PC-3 (cell line): ENCODE results near the gene FAM177A1. TPM values are rescaled to one million over a fixed set of nuclear protein-coding genes. Genes with fewer than 3 reads are reported as not detected.

Experiments used
- ATAC-seq: fragments of 200-7000 bp; cut with Tn5 transposase; 2 replicates; pipeline ENCODE4 v1.9.1; 2020; ENCODE audit warnings: mild to moderate bottlenecking, moderate library complexity
- BruUV-seq: library from RNA; stranded (reverse); fragments of 400-500 nt; replicated peaks from 2 replicates; lab custom pipeline; 2021; lab: Mats Ljungman, UMichigan
- CTCF ChIA-PET: fragments of 300-600 bp; sonication (Branson Sonifier 250); formaldehyde crosslinking; loops from one replicate; lab custom pipeline; 2022; ENCODE audit warnings: antibody characterized with exemption; lab: Charles Lee
- POLR2A ChIA-PET: fragments of 300-600 bp; sonication (Branson Sonifier 250); formaldehyde crosslinking; loops from one replicate; lab custom pipeline; 2022; ENCODE audit warnings: antibody characterized with exemption; ENCODE audit not compliant: unreplicated experiment; lab: Charles Lee
- DNase-seq: peaks from one replicate; pipeline ENCODE4 v3.0.0-alpha.2; 2015
- H2AFZ ChIP-seq: fragments of 300-600 bp; sonication (generic); 2 replicates; pipeline ENCODE4 v1.6.0; 2016; ENCODE audit warnings: antibody characterized with exemption, low read length
- H3F3A ChIP-seq: fragments of 300-600 bp; sonication (generic); one replicate; pipeline ENCODE4 v1.6.0; 2017; ENCODE audit warnings: antibody characterized with exemption, low read length, control low read depth, mild to moderate bottlenecking; ENCODE audit not compliant: unreplicated experiment
- H3K27ac ChIP-seq: fragments of 300-600 bp; sonication (generic); 2 replicates; pipeline ENCODE4 v1.5.1; 2016; ENCODE audit warnings: mild to moderate bottlenecking, low read length
- H3K27me3 ChIP-seq: fragments of 300-600 bp; sonication (generic); 2 replicates; pipeline ENCODE4 v1.6.1; 2016; ENCODE audit warnings: low read length, mixed read lengths
- H3K36me3 ChIP-seq: fragments of 300-600 bp; sonication (generic); 2 replicates; pipeline ENCODE4 v1.6.1; 2016; ENCODE audit warnings: low read depth, mixed run types, low read length, mixed read lengths
- H3K4me1 ChIP-seq: fragments of 300-600 bp; sonication (generic); 2 replicates; pipeline ENCODE4 v1.5.1; 2016; ENCODE audit warnings: low read length; ENCODE audit not compliant: insufficient read depth
- H3K4me2 ChIP-seq: fragments of 300-600 bp; sonication (generic); 2 replicates; pipeline ENCODE4 v1.6.0; 2016; ENCODE audit warnings: low read length
- H3K4me3 ChIP-seq: fragments of 300-600 bp; sonication (generic); 2 replicates; pipeline ENCODE4 v1.5.1; 2016; ENCODE audit warnings: mild to moderate bottlenecking, low read length, mixed read lengths
- H3K79me2 ChIP-seq: fragments of 300-600 bp; sonication (generic); 2 replicates; pipeline ENCODE4 v1.6.1; 2017; ENCODE audit warnings: low read length, mixed read lengths
- H3K9ac ChIP-seq: fragments of 300-600 bp; sonication (generic); 2 replicates; pipeline ENCODE4 v1.6.0; 2016; ENCODE audit warnings: mild to moderate bottlenecking, low read length
- H3K9me2 ChIP-seq: fragments of 300-600 bp; sonication (generic); replicated peaks from 2 replicates; pipeline ENCODE4 v1.6.1; 2016; ENCODE audit warnings: mixed run types, low read length, mixed read lengths
- H3K9me3 ChIP-seq: fragments of 300-600 bp; sonication (generic); 2 replicates; pipeline ENCODE4 v1.6.1; 2016; ENCODE audit warnings: low read length, mixed read lengths
- H4K20me1 ChIP-seq: fragments of 300-600 bp; sonication (generic); 2 replicates; pipeline ENCODE4 v1.6.1; 2016; ENCODE audit warnings: low read length, mixed read lengths
- EZH2 ChIP-seq: fragments of 300-600 bp; sonication (generic); IDR thresholded peaks from one replicate; pipeline ENCODE4 v1.6.1; 2017; ENCODE audit warnings: antibody characterized with exemption, mild to moderate bottlenecking, low read length; ENCODE audit not compliant: unreplicated experiment
- EZH2phosphoT487 ChIP-seq: fragments of 300-600 bp; sonication (generic); IDR thresholded peaks from 2 replicates; pipeline ENCODE4 v1.6.1; 2018; ENCODE audit warnings: mild to moderate bottlenecking, antibody characterized with exemption, low read length, borderline replicate concordance
- intact Hi-C: fragments of 100-400 bp; cut with micrococcal nuclease; formaldehyde crosslinking; loops from 2 replicates; pipeline ENCODE4 v1.9.0; 2023
- total RNA-seq: library from RNA; depleted of rRNA; stranded (reverse); fragments of >200 nt; gene quantifications from 2 replicates; pipeline ENCODE4 v1.2.3, GENCODE V29; 2014
- TF ChIP-seq, protein P1 (sequence below): fragments of 300-600 bp; sonication (generic); conservative IDR thresholded peaks from 2 replicates; pipeline ENCODE4 v1.5.1; 2017; ENCODE audit warnings: antibody characterized with exemption, low read depth, mild to moderate bottlenecking, low read length

Gene FAM177A1
- total RNA-seq, 1 experiment from 2014 or later: 36.2 TPM

DNA sequence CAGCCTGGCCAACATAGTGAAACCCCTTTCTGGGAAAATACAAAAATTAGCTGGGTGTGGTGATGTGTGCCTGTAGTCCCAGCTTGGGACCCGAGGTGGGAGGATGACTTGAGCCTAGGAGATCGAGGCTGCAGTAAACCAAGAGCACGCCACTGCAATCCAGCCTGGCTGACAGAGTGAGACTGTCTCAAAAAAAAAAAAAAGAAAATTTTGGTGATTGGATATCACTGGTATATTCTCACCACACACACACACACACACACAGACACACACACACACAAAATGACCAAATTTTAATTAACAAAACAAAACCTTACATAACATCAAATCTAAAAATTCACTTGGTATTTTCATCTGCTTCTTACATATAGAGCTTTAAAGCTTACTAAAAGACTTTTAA is 3.4 kb upstream of the FAM177A1 start:
- Histone ChIP-seq H3F3A (peaks cover 2% of the 10 kb centered on the region), H3K4me3 (no peak overlapping the region), H4K20me1 (no peaks in the 10 kb centered on the region), H3K4me2 (no peak overlapping the region), H3K4me1 (peaks cover 9% of the 10 kb centered on the region), H3K9me3 (no peaks in the 10 kb centered on the region), H3K27me3 (no peaks in the 10 kb centered on the region), H3K9me2 (no peaks in the 10 kb centered on the region), H3K36me3 (no peaks in the 10 kb centered on the region), H3K9ac (no peak overlapping the region), H3K27ac (no peak overlapping the region), H3K79me2 (peaks cover 10% of the 10 kb centered on the region), H2AFZ (no peak overlapping the region)
- intact Hi-C loops: no loop called here
- CTCF ChIA-PET: interaction anchor here (1.1 kb wide), 1 partner anchor 9 kb away, joined by 3 read pairs; no protein-coding TSS in a partner anchor
- DNase-seq: no peak
- TF ChIP-seq, protein P1, sequence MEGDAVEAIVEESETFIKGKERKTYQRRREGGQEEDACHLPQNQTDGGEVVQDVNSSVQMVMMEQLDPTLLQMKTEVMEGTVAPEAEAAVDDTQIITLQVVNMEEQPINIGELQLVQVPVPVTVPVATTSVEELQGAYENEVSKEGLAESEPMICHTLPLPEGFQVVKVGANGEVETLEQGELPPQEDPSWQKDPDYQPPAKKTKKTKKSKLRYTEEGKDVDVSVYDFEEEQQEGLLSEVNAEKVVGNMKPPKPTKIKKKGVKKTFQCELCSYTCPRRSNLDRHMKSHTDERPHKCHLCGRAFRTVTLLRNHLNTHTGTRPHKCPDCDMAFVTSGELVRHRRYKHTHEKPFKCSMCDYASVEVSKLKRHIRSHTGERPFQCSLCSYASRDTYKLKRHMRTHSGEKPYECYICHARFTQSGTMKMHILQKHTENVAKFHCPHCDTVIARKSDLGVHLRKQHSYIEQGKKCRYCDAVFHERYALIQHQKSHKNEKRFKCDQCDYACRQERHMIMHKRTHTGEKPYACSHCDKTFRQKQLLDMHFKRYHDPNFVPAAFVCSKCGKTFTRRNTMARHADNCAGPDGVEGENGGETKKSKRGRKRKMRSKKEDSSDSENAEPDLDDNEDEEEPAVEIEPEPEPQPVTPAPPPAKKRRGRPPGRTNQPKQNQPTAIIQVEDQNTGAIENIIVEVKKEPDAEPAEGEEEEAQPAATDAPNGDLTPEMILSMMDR: no peak
- TF ChIP-seq EZH2phosphoT487 (no peak), EZH2 (no peak)
- no TSS peak for BruUV-seq
- no peak for ATAC-seq
- POLR2A ChIA-PET: interaction anchor here (0.6 kb wide), 2 partner anchors 60 to 249 kb away, joined by 4 to 20 read pairs; partner anchors contain the start of genes PSMA6 and SRP54

DNA sequence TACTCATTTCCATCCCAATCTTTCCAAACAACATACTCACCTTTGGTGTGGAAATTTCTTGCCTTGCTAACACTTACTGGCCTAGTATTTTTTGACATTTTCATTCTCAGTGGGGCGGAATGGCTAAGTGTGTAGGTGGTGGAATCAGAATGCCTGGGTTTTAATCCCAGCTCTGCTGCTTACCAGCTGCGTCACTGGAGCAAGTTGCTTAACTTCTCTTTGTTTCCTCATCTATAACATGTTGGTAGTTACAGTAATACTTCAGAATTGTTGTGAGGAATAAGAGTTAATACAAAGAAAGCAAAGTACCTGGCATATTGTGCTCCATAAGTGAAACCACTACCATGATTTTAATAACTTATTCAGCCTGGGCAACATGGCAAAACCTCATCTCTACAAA is 3.0 kb upstream of the FAM177A1 start:
- H3K4me1 ChIP-seq: peaks cover 13% of the 10 kb centered on the region
- intact Hi-C loops: no loop called here
- no peaks in the 10 kb centered on the region for H3K9me2 ChIP-seq
- no peak overlapping the region for H2AFZ ChIP-seq
- peaks cover 14% of the 10 kb centered on the region for H3K79me2 ChIP-seq
- H3K9ac ChIP-seq: no peak overlapping the region
- no peak for ATAC-seq
- no peak for DNase-seq
- H3K27me3 ChIP-seq: no peaks in the 10 kb centered on the region
- H3F3A ChIP-seq: peaks cover 2% of the 10 kb centered on the region
- H3K4me3 ChIP-seq: no peak overlapping the region
- TF ChIP-seq EZH2: no peak
- no peak for TF ChIP-seq EZH2phosphoT487
- TF ChIP-seq, protein P1: no peak
- ChIA-PET CTCF (interaction anchor here (1.1 kb wide), 1 partner anchor 9 kb away, joined by 3 read pairs; no protein-coding TSS in a partner anchor), POLR2A (interaction anchor here (0.6 kb wide), 2 partner anchors 60 to 249 kb away, joined by 4 to 20 read pairs; partner anchors contain the start of genes PSMA6 and SRP54)
- H3K9me3 ChIP-seq: no peaks in the 10 kb centered on the region
- H3K36me3 ChIP-seq: peaks cover 3% of the 10 kb centered on the region; the same call in 1 of the 2 replicates
- H3K4me2 ChIP-seq: no peak overlapping the region
- no peak overlapping the region for H3K27ac ChIP-seq
- no peaks in the 10 kb centered on the region for H4K20me1 ChIP-seq
- BruUV-seq: no TSS peak
